Transverse colon (tissue), 4 donors: ENCODE measurements around the gene MBD5. TPM values are rescaled to one million over a fixed set of nuclear protein-coding genes. Genes with fewer than 3 reads are reported as not detected.

Experiments used
- DNase-seq: peaks from one replicate; pipeline ENCODE4 v3.0.0-alpha.2; 2019
- H3K27ac ChIP-seq, 4 donors: fragments of 200-600 bp; sonication (generic); 2 replicates each; pipeline ENCODE4 v1.5.1; 2016 to 2018; ENCODE audit warnings: inconsistent platforms in 4 of 4
- H3K27me3 ChIP-seq: fragments of 200-600 bp; sonication (generic); 2 replicates; pipeline ENCODE4 v1.5.1; 2017; ENCODE audit warnings: inconsistent platforms
- H3K36me3 ChIP-seq, 4 donors: fragments of 200-600 bp; sonication (generic); 2 replicates each; pipeline ENCODE4 v1.5.1; 2017 to 2019; ENCODE audit warnings: inconsistent platforms in 4 of 4
- H3K4me1 ChIP-seq, 4 donors: fragments of 200-600 bp; sonication (generic); 2 replicates each; pipeline ENCODE4 v1.5.1; 2017 to 2020; ENCODE audit warnings: inconsistent platforms in 4 of 4
- H3K4me3 ChIP-seq, 4 donors: fragments of 200-600 bp; sonication (generic); 1 replicate in 1 of 4; 2 replicates in 3 of 4; pipeline versions ENCODE4 v1.5.1 to v1.6.1; 2017 to 2019; ENCODE audit warnings: inconsistent platforms in 4 of 4
- H3K9me3 ChIP-seq, 2 donors: fragments of 200-600 bp; sonication (generic); 2 replicates each; pipeline ENCODE4 v1.5.1; 2017 to 2019; ENCODE audit warnings: inconsistent platforms in 2 of 2
- CTCF ChIP-seq, 5 experiments: fragments of 200-600 bp in 3 of 5; fragments of 450-650 bp in 2 of 5; sonication (generic) in 3 of 5; IDR thresholded peaks; 1 replicate in 2 of 5; 2 replicates in 3 of 5; pipeline ENCODE4 v1.5.1; 2016 to 2017; ENCODE audit warnings: antibody characterized with exemption in 5 of 5, inconsistent platforms in 3 of 5, mild to moderate bottlenecking in 2 of 5, moderate library complexity in 1 of 5
- EP300 ChIP-seq: sonication (generic); formaldehyde crosslinking; IDR thresholded peaks from one replicate; pipeline ENCODE4 v1.6.1; 2017; ENCODE audit warnings: antibody characterized with exemption, low read depth
- POLR2A ChIP-seq: fragments of 450-650 bp; IDR thresholded peaks from one replicate; pipeline ENCODE4 v1.6.1; 2016; ENCODE audit warnings: antibody characterized with exemption, mild to moderate bottlenecking, moderate library complexity
- POLR2AphosphoS5 ChIP-seq, 3 donors: sonication (generic); formaldehyde crosslinking; IDR thresholded peaks; one replicate each; pipeline ENCODE4 v1.6.1; 2016; ENCODE audit warnings: antibody characterized with exemption in 3 of 3
- WGBS, 2 donors: methylation state at CpG; one replicate each; pipeline ENCODE4 v1.1.5; 2018; ENCODE audit warnings: low coverage in 1 of 2; 5-methylcytosine and 5-hydroxymethylcytosine counted together
- in situ Hi-C, 4 donors: fragments of 200-750 bp; cut with MboI; loops; one replicate each; pipeline versions ENCODE4 v1.15.0 to v1.15.1; 2017; ENCODE audit warnings: low sequenced_read_pairs in 3 of 4, low pct_ligation_motif_present in 1 of 4, low pct_unique_long_range_greater_than_20kb in 1 of 4
- intact Hi-C: fragments of 100-400 bp; cut with DNase I; formaldehyde crosslinking; loops from one replicate; pipeline ENCODE4 v1.15.1; 2023; ENCODE audit warnings: low total_unique reads
- total RNA-seq, 4 donors: library from RNA; depleted of rRNA; stranded (reverse); fragments of >200 nt; gene quantifications; one replicate each; pipeline ENCODE4 v1.1.0, GENCODE V29; 2016

Gene MBD5
- total RNA-seq, 4 donors from 2014 or later: 29.9 to 67.3 (median 52.6) TPM

GRCh38 chr2:148487439-148487838 lies 466.5 kb downstream of the MBD5 start:
- no peak overlapping the region for H3K4me3 ChIP-seq
- H3K9me3 ChIP-seq: no peaks in the 10 kb centered on the region
- TF ChIP-seq POLR2AphosphoS5 (IDR thresholded peaks at IDR 0.05) (no peak), CTCF (IDR thresholded peaks at IDR 0.05) (no peak), EP300 (no peak), POLR2A (no peak)
- no peaks in the 10 kb centered on the region for H3K36me3 ChIP-seq
- DNase-seq: no peak
- H3K4me1 ChIP-seq: no peaks in the 10 kb centered on the region
- intact Hi-C loops: no loop called here
- 85 to 93% methylated on average over 3 of the region's 3 CpGs for WGBS, 2 donors
- no peak overlapping the region for H3K27ac ChIP-seq
- in situ Hi-C loops: no loop called here
- no peaks in the 10 kb centered on the region for H3K27me3 ChIP-seq

GRCh38 chr2:148490840-148491439 lies 470.0 kb downstream of the MBD5 start:
- no peaks in the 10 kb centered on the region for H3K9me3 ChIP-seq
- TF ChIP-seq EP300: no peak
- TF ChIP-seq POLR2AphosphoS5 (IDR thresholded peaks at IDR 0.05): no peak
- TF ChIP-seq POLR2A: no peak
- TF ChIP-seq CTCF (IDR thresholded peaks at IDR 0.05): no peak
- 77 to 86% methylated on average over 2 to 4 of the region's 4 CpGs for WGBS, 2 donors
- no peak overlapping the region for H3K4me3 ChIP-seq
- H3K36me3 ChIP-seq: no peaks in the 10 kb centered on the region
- H3K27ac ChIP-seq: no peak overlapping the region
- intact Hi-C loops: no loop called here
- no peaks in the 10 kb centered on the region for H3K4me1 ChIP-seq
- DNase-seq: no peak
- in situ Hi-C loops: no loop called here
- no peaks in the 10 kb centered on the region for H3K27me3 ChIP-seq

- in situ Hi-C loops: no loop called here
- Histone ChIP-seq H3K4me3 (no peak overlapping the region), H3K9me3 (no peaks in the 10 kb centered on the region), H3K4me1 (no peaks in the 10 kb centered on the region), H3K27me3 (no peaks in the 10 kb centered on the region), H3K36me3 (no peaks in the 10 kb centered on the region), H3K27ac (no peak overlapping the region)
- DNase-seq: no peak
- intact Hi-C loops: no loop called here
- WGBS, 2 donors: 67 to 68% methylated on average over 2 of the region's 2 CpGs
- TF ChIP-seq POLR2AphosphoS5 (IDR thresholded peaks at IDR 0.05) (no peak), EP300 (no peak), CTCF (IDR thresholded peaks at IDR 0.05) (no peak), POLR2A (no peak)
Measured at GRCh38 chr2:148493822-148494563, 473.1 kb downstream of the MBD5 start.

GRCh38 chr2:148495586-148495985 lies 474.7 kb downstream of the MBD5 start:
- DNase-seq: no peak
- in situ Hi-C loops: no loop called here
- Histone ChIP-seq H3K27ac (no peak overlapping the region), H3K4me1 (no peaks in the 10 kb centered on the region), H3K9me3 (no peaks in the 10 kb centered on the region), H3K36me3 (no peaks in the 10 kb centered on the region), H3K27me3 (no peaks in the 10 kb centered on the region), H3K4me3 (no peak overlapping the region)
- WGBS, 2 donors: 56 to 71% methylated on average over 2 of the region's 2 CpGs
- intact Hi-C loops: no loop called here
- no peak for TF ChIP-seq POLR2AphosphoS5 (IDR thresholded peaks at IDR 0.05)
- TF ChIP-seq EP300: no peak
